Purkinje cell (primary cell): ENCODE measurements around the gene SLAIN2. TPM values are rescaled to one million over a fixed set of nuclear protein-coding genes. Genes with fewer than 3 reads are reported as not detected.

Experiments
- polyA plus RNA-seq: library from polyadenylated mRNA; unstranded; fragments of >200 nt; fragmentation: Nextera tagmentation; gene quantifications from 2 replicates; pipeline ENCODE4 v1.2.1, GENCODE V29; 2014

SLAIN2 gene
- polyA plus RNA-seq: 7.6 and 14.9 TPM in 2 replicates

GRCh38 chr4:48340965-48341775, at the start of gene SLAIN2:
Gene SLAIN2, plus strand, starts transcription at chr4:48341529. Its CDS starts 211 bp downstream, at chr4:48341740.

Other genes starting within 250 kb of the SLAIN2 start
- 0.85 TPM in 1 of 2 replicates, not detected in the other for gene TXK, start 207.3 kb upstream of the SLAIN2 start, polyA plus RNA-seq
- 0.06 TPM in 1 of 2 replicates, not detected in the other for gene TEC, start 71.7 kb upstream of the SLAIN2 start, polyA plus RNA-seq
- 1.8 TPM in 1 of 2 replicates, not detected in the other for gene SLC10A4, start 141.8 kb downstream of the SLAIN2 start, polyA plus RNA-seq
- not detected in 2 replicates for gene ZAR1, start 148.7 kb downstream of the SLAIN2 start, polyA plus RNA-seq